OCI-LY7 (cell line): Measurements from ENCODE around the gene CFAP210.

Source experiments
- CTCF ChIP-seq: fragments of 200-600 bp; sonication (generic); conservative IDR thresholded peaks from 2 replicates; pipeline ENCODE4 v1.5.1; 2014; ENCODE audit warnings: mild to moderate bottlenecking, antibody characterized with exemption, low read length, moderate library complexity, mixed read lengths
- EZH2phosphoT487 ChIP-seq: fragments of 200-600 bp; sonication (generic); IDR thresholded peaks from 2 replicates; pipeline ENCODE4 v1.6.1; 2018; ENCODE audit warnings: low read depth, borderline replicate concordance, mild to moderate bottlenecking, mixed run types, antibody characterized with exemption, low read length, moderate library complexity, mixed read lengths

DNA sequence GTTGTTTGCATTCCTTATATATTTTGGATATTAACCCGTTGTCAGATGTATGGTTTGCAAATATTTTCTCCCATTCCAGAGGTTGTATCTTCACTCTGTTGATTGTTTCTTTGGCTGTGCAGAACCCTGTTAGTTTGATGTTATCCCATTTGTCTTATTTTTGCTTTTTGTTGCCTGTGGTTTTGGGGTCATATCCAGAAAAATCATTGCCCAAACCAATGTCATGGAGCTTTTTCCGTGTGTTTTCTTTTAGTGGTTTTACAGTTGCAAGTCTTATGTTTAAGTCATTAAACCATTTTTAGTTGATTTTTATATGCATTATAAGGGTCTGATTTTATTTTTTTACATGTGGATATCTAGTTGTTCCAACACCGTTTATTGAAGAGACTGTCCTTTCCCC lies 74.3 kb downstream of the CFAP210 start:
- TF ChIP-seq CTCF (no peak), EZH2phosphoT487 (no peak)
